Ovary (tissue), 9 donors: ENCODE data around the gene POLD3. TPM values are rescaled to one million over a fixed set of nuclear protein-coding genes. Genes with fewer than 3 reads are reported as not detected.

Source experiments
- DNase-seq, 5 donors: peaks; one replicate each; pipeline ENCODE4 v3.0.0-alpha.2; 2019 to 2020
- H3K27ac ChIP-seq, 2 donors: fragments of 200-600 bp; one replicate each; pipeline versions ENCODE4 v1.5.1 to v1.8.0; 2019 to 2022
- H3K27me3 ChIP-seq: fragments of 200-600 bp; one replicate; pipeline ENCODE4 v1.8.0; 2022
- H3K36me3 ChIP-seq: fragments of 200-600 bp; sonication (generic); one replicate; pipeline ENCODE4 v1.5.1; 2019
- H3K4me1 ChIP-seq: one replicate; pipeline ENCODE4 v1.8.1; 2013; ENCODE audit warnings: mild to moderate bottlenecking, moderate library complexity; ENCODE audit not compliant: insufficient read depth
- H3K4me3 ChIP-seq: fragments of 200-600 bp; sonication (generic); one replicate; pipeline ENCODE4 v1.5.1; 2017
- H3K9me3 ChIP-seq, 2 donors: fragments of 200-600 bp in 1 of 2; sonication (generic) in 1 of 2; one replicate each; pipeline versions ENCODE4 v1.5.1 to v1.8.1; 2013 to 2019; ENCODE audit warnings: mild to moderate bottlenecking in 1 of 2, moderate library complexity in 1 of 2
- CTCF ChIP-seq, 3 donors: fragments of 450-650 bp in 2 of 3; fragments of 200-600 bp in 1 of 3; IDR thresholded peaks; one replicate each; pipeline versions ENCODE4 v1.5.1 to v1.8.0; 2016 to 2022; ENCODE audit warnings: antibody characterized with exemption in 3 of 3, mild to moderate bottlenecking in 1 of 3
- EP300 ChIP-seq: sonication (generic); formaldehyde crosslinking; IDR thresholded peaks from one replicate; pipeline ENCODE4 v1.6.1; 2017; ENCODE audit warnings: antibody characterized with exemption
- POLR2A ChIP-seq: fragments of 450-650 bp; IDR thresholded peaks from one replicate; pipeline ENCODE4 v1.6.1; 2017; ENCODE audit warnings: antibody characterized with exemption, mild to moderate bottlenecking, moderate library complexity
- WGBS, 3 donors: extraction: QIAGEN DNeasy Blood & Tissue Kit in 1 of 3; methylation state at CpG; one replicate each; pipeline versions ENCODE4 v1.1.5 to v1.1.7; 2013 to 2017; 5-methylcytosine and 5-hydroxymethylcytosine counted together
- intact Hi-C, 4 donors: fragments of 100-400 bp; cut with DNase I; formaldehyde crosslinking; loops; one replicate each; pipeline versions ENCODE4 v1.11.0 to v1.15.1; 2022 to 2023
- polyA plus RNA-seq, 2 donors: library from polyadenylated mRNA; stranded (reverse); fragments of 200-250 nt in 1 of 2; fragments of 350-450 nt in 1 of 2; fragmentation: Illumina TruSeq in 1 of 2; extraction: RNeasy Lipid Tissue Mini Kit (QIAGEN cat#74804) in 1 of 2; gene quantifications; one replicate each; pipeline ENCODE4 v1.2.3, GENCODE V29; 2013 to 2014
- total RNA-seq, 7 donors: library from RNA; depleted of rRNA in 2 of 7; stranded (reverse); fragments of >200 nt in 2 of 7; fragmentation: NEBNext Ultra II Directional in 3 of 7; extraction: Animal tissue kit (Norgen Biotek cat#: 25700) in 3 of 7; gene quantifications; one replicate each; pipeline versions ENCODE4 v1.1.0 to v1.2.4, GENCODE V29; 2016 to 2023
- donor health status: DM: no; HTN: no; CAD: no; lungs with moderate emphysema.
- donor health status: DM: no; HTN: no; CAD: no.
- donor health status: Bipolar disorder and iron deficiency.
- donor health status: DM: yes; HTN: yes; CAD: no.
- donor health status: DM: no; HTN: no; CAD: no.
- donor health status: DM: yes; HTN: yes; CAD: no.

Gene POLD3
- total and polyA plus RNA-seq, 9 donors = 8.2 to 19.0 (median 17.0) TPM

- H3K9me3 ChIP-seq = no peaks in the 10 kb centered on the region
- H3K27ac ChIP-seq = peak overlapping the region in 1 of 2 donors; percentile 42
- H3K4me3 ChIP-seq = no peak overlapping the region
- no peak for TF ChIP-seq CTCF (IDR thresholded peaks at IDR 0.05)
- TF ChIP-seq POLR2A = no peak
- TF ChIP-seq EP300 = no peak
- peak in 4 of 5 donors; percentile 12 to 44 (median 28) for DNase-seq
- H3K27me3 ChIP-seq = no peaks in the 10 kb centered on the region
- WGBS, 3 donors = 53 to 65% (median 62%) methylated on average over 12 of the region's 12 CpGs
- peaks cover 4% of the 10 kb centered on the region for H3K4me1 ChIP-seq
- intact Hi-C loops = no loop called here
- no peaks in the 10 kb centered on the region for H3K36me3 ChIP-seq
Observed at GRCh38 chr11:74681686-74682651, 89.6 kb downstream of the POLD3 start.

- intact Hi-C loops = no loop called here
Observed at GRCh38 chr11:74682731-74683278, 90.4 kb downstream of the POLD3 start.

GRCh38 chr11:74683279-74683871 is 91.0 kb downstream of the POLD3 start:
- Histone ChIP-seq H3K4me3 (peak overlapping the region; percentile 35), H3K27me3 (no peaks in the 10 kb centered on the region), H3K36me3 (no peaks in the 10 kb centered on the region), H3K9me3 (no peaks in the 10 kb centered on the region), H3K4me1 (peaks cover 2% of the 10 kb centered on the region), H3K27ac (peak overlapping the region; percentile 0 to 70)
- peak in 3 of 5 donors; percentile 46 to 67 (median 66) for DNase-seq
- TF ChIP-seq CTCF (IDR thresholded peaks at IDR 0.05) (peak in 2 of 3 donors; percentile 49 to 61), POLR2A (no peak)
- 3 to 9% (median 9%) methylated on average over 23 to 59 of the region's 59 CpGs for WGBS, 3 donors
- intact Hi-C loops = no loop called here

More at GRCh38 chr11:74682731-74683278, 90.4 kb downstream of the POLD3 start:
- DNase-seq = peak in 2 of 5 donors; percentile 23 to 30
- H3K27ac ChIP-seq = peak overlapping the region; percentile 0 to 70
- H3K36me3 ChIP-seq = no peaks in the 10 kb centered on the region
- H3K27me3 ChIP-seq = no peaks in the 10 kb centered on the region
- no peak for TF ChIP-seq CTCF (IDR thresholded peaks at IDR 0.05)
- WGBS, 3 donors = 84 to 91% (median 89%) methylated on average over 14 of the region's 14 CpGs
- peaks cover 2% of the 10 kb centered on the region for H3K4me1 ChIP-seq
- no peaks in the 10 kb centered on the region for H3K9me3 ChIP-seq
- H3K4me3 ChIP-seq = peak overlapping the region; percentile 35

GRCh38 chr11:74683941-74684481 is 91.6 kb downstream of the POLD3 start:
- DNase-seq = peak in 3 of 5 donors; percentile 19 to 34 (median 24)
- H3K36me3 ChIP-seq = no peaks in the 10 kb centered on the region
- H3K27ac ChIP-seq = no peak overlapping the region
- intact Hi-C loops = no loop called here
- WGBS, 3 donors = 62 to 65% (median 63%) methylated on average over 12 of the region's 12 CpGs
- no peaks in the 10 kb centered on the region for H3K27me3 ChIP-seq
- H3K4me1 ChIP-seq = peaks cover 2% of the 10 kb centered on the region
- H3K9me3 ChIP-seq = no peaks in the 10 kb centered on the region
- no peak overlapping the region for H3K4me3 ChIP-seq
- TF ChIP-seq EP300 (no peak), POLR2A (no peak), CTCF (IDR thresholded peaks at IDR 0.05) (no peak)
